IPS DF 4.7 (cell line): ENCODE measurements around the gene LST1.
"Not testable (repeated sequence)": the region's sequence is repeated elsewhere in the genome, so short reads cannot be mapped to it uniquely, and the experiment has no call there.

Experiments used
- DNase-seq: peaks from one replicate; pipeline ENCODE4 v3.0.0-alpha.2; 2013; ENCODE audit warnings: low spot score; ENCODE audit errors: extremely low read depth

Gene LST1

DNA sequence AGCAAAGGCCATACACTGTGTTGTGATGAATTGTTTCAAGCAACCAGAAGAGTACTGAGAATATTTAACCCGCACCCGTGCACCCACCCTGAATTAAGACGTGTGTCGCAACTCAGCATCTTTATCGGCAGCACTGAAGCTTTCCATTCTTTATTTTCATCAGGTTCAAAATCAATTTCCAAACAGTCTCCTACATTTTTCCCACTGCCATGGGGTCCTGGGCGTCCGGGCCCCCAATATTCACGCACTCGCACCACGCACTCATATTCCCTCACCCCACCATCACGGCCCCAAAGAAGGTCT, 5.7 kb upstream of the LST1 start:
- no peak for DNase-seq

DNA sequence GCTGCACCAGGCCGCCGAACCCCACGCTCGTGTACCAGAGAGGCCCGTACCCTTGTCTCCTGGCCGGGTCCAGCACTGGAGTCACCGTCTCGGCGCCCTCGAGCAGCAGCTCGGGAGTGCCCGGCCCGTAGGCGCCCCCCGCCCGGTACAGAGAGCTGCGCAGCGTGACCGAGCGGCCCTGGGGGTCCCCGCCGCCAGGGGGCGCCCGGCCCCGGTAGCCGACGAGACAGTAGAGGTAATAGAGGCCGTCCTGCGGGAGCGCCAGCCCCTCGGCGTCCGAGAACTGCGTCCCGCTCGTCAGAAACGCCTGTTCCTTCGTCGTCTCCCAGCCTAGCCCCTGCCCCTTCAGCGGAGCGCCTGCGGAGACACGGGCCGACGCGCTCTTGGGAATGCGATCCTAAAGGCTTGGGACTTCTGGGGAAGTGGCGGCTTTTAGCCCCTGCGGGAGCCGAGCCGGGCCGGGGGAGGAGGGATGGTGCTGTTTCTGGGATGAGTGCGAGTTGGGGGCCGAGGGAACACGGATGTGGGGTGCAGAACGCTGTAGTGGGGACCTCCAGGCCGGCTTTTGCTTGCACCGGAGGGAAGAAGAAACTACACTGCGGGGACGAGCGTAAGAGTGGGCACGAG, 5.2 kb upstream of the LST1 start:
- DNase-seq, result no peak

DNA sequence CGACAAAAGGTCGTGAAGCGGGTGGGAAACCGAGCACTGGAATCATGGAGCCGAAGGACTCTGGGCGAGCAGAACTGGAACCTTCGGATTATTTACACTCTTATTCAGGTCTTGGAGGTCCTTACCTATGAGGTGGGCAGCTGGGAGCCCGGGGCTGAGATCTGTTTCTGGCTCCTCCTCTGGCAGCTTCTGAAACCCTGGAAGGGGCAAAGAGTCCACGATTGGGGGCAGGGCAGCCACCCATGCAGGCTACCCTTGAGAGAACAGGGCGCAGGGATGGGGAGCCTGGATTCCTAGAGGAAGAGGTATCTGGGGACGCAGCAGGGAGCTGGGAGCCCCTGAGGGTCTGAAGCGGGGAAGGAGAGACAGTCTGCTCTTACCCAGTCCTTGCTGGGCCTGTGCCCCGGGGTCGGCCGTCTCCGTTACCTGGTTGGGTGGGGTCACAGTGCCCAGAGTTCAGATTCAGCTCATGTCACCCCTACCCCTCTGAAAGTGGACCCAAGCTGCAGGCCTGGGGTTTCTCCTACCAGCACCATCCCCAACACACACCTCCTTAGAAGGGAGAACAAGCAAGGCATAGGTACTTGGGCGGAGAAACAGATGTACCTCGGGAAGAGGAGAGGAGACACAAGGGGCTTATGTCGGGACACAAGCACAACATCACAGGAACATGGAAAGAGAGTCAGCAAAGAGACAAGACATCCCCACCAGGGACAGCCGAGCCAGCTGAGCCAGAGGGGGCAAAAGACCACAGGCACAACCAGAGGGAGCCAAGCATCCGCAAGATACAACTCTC, 4.4 kb upstream of the LST1 start:
- no peak for DNase-seq

DNA sequence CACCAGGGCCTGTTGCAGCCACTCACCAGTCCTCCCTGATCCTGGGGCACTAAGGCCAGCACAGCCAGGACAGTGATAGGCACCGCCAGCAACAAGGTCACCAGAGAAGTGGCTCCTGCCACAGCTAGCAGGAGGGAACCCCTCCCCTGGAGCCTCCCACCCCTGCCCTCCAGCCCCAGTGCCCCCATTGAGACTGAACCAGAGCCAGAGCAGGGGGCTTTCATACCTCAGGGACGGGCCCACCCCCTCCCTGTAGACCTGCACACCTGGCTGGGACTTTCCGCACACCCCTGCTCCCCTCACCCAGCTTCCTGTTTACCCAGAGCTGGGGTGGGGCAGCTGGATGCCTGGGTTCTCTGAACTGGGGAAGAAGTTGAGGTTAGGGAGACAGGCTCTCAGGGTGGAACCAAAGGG, 3.8 kb upstream of the LST1 start, which contains the start of gene LTB:
TSS of gene LTB (minus strand) at position 195 of the 414 bp plus-strand sequence. CDS start at position 188, 7 bp downstream.
- no peak for DNase-seq

DNA sequence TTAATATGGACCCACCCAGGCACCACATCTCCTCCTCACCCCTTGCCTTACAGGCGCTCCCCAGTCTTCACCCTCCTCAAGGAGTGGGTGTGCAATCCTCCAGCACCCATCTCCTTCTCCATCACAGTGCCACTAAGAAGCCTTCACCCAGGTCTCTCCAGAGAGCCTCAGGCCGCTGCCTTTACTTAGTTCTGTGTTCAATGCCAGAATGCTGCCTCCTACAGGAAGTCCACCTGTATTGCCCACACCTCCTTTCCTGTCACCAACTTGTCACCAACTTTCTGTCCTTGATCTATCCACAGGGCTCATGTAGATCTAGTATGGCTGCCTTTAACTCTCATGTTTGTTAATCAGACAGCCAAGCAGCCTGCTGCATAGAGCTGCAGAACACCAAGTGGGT, 586 bp upstream of the LST1 start:
- DNase-seq, result no peak

DNA sequence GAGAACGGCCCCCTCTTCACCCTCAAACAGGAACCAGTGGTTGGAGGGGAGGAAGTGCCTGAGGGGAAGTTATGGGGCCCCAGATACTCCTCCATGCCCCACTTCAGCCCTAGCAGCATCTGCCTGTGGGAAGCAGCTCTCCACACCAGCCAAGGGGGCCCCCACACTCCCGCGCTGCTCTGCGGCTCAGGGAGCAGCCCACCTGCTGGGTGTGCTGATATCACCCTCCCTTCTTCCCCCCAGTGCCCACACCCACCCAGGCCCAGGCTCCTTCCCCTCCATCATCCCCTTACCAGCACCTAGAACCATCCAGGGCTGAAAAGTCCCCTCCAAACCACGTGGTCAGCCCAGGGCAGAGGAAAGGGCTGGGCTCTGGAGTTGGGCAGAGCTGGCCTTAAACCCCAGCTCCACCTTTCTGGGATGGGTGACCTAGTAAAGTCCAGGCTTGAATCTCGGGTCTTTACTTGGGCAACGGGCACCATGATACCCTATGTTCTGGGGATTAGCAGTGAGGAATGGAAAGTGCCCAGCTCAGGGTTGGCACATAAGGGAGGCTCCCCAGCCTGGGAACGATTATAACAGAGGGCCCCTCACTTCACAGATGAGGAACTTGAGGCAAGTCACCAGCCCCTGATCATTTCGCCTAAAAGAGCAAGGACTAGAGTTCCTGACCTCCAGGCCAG, 663 bp downstream of the LST1 start:
- DNase-seq, result no peak

DNA sequence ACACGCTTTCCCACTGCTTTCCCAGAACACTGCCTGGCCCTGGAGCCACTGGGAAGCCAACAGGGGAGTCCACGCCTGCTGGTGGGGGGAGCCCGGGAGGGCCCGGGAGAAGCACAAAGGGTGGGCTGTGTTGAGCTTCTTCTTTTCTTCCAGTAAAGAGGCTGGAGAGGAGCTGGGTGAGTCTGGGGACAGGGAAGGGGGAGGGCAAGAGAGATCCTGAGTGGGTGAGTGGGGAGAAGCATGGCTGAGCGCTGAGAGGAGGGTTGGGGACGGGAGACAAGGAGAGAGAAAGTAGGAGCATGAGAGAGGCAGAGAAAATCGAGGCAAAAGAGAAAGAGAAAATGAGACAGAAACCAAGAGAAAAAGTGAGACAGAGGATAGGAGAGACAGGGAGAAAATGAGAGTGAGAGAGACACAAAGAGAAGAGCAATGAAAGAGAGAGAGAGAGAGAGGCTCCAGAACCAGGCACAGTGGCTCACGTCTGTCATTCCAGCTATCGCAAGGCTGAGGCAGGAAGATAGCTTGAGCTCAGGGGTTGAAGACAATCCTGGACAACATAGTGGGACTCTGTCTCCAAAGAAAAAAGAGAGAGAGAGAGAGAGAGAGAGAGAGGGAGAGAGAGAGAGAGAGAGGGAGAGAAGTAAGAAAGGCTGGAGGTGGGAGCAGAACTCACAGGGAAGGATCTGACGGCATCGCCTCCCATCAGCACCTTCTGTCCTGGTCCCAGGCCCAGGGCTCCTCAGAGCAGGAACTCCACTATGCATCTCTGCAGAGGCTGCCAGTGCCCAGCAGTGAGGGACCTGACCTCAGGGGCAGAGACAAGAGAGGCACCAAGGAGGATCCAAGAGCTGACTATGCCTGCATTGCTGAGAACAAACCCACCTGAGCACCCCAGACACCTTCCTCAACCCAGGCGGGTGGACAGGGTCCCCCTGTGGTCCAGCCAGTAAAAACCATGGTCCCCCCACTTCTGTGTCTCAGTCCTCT, 2.0 kb downstream of the LST1 start:
- no peak for DNase-seq

DNA sequence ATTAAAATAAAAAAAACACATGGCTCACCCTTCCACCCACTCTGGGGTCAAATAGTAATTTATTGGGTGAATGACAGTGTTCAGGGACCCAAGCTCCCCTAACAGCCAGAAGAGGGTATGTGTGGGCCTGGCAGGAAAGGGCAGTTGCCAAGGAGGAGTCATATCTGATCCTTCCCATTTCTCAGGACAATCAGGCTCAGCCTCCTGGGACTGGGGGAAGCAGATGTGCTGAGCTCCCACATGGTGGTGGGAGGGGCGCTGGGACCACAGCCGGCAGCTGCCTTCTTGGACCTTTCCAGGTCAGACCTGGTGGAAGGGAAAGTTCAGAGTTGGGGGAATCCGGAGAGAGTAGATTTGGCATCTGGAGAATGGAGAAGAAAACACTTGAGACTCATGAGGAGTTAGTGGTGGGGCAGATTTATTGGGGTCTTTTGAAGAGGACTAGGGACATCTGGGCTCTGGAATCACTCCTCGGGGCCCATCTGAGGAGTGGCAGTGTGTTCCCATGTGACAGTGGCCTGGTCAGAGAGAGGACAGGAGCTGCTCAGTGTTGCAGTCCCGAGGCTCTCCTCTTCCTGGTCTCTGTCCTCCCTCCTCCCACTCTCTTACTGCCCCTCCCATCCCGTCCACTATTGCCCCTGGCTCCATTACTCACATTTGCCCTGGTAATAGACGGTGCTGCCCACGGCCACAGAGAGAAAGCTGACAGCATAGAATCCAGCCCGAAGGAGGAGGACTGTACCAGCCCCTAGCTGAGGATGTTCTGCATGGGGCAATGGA, 3.0 kb downstream of the LST1 start:
- no peak for DNase-seq

DNA sequence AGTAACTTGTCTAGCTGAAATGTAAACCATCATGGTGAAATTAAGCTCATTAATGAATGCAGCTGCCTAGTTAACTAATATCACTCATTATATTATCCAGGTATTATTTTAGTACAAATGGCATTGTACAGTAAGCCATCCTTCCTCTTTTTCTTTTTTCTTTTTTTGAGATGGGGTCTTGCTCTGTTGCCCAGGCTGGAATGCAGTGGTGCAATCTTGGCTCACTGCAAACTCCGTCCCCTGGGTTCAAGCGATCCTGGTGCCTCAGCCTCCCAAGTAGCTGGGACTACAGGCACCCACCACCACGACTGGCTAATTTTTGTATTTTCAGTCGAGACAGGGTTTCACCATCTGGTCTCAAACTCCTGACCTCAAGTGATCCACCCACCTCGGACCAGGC, 4.6 kb downstream of the LST1 start:
- not testable (repeated sequence) for DNase-seq

DNA sequence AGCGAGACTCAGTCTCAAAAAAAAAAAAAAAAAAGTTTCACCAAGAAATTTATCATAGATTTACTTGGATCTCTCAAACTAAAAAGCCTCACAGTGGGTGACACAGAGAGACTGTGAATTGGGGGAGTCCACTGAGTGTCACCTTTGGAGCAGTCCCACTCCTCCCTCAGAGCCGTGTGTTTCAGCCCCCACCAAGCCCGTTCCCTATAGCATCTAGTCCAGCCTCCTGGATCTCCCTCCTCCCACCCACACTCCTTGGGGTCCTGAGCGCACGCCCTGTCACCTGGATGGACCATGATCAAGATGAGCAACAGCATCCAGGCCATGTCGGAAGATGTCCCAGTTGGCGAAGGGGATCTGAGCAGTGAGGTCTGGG, 6.3 kb downstream of the LST1 start:
- DNase-seq, result no peak

DNA sequence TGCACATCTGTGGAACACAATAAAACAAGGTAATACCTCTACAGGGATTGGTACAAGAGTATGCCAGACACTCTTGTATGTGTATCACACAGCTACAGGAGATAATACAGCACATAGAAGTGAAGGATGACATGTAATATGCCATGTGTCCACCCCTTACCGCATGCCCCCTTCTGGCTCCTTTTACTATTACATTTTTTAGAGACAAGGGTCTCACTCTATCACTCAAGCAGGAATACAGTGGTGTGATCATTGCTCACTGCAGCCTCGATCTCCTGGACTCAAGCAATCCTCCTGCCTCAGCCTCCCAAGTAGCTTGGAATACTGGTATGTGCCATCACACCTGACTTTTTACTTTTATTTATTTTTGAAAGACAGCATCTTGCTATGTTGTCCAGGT, 10.9 kb downstream of the LST1 start:
- DNase-seq, result no peak

DNA sequence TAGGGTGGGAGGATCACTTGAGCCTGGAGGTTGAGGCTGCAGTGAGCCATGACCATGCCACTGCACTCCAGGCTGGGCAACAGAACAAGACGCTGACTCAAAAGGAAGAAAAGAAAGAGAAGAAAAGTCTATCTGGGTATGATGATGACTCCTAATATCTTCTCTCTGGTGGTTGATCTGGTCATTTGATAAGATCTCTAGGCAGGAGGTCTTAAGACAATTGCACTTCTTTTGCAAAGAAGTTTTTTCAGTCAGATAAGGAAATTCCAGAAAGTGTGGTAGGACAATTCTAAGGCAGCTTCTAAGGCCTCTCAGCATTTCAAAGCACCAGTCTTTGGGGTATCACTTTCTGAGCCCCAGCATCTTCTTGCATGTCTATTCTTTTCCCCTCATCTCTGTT, 21.2 kb downstream of the LST1 start:
- no peak for DNase-seq

DNA sequence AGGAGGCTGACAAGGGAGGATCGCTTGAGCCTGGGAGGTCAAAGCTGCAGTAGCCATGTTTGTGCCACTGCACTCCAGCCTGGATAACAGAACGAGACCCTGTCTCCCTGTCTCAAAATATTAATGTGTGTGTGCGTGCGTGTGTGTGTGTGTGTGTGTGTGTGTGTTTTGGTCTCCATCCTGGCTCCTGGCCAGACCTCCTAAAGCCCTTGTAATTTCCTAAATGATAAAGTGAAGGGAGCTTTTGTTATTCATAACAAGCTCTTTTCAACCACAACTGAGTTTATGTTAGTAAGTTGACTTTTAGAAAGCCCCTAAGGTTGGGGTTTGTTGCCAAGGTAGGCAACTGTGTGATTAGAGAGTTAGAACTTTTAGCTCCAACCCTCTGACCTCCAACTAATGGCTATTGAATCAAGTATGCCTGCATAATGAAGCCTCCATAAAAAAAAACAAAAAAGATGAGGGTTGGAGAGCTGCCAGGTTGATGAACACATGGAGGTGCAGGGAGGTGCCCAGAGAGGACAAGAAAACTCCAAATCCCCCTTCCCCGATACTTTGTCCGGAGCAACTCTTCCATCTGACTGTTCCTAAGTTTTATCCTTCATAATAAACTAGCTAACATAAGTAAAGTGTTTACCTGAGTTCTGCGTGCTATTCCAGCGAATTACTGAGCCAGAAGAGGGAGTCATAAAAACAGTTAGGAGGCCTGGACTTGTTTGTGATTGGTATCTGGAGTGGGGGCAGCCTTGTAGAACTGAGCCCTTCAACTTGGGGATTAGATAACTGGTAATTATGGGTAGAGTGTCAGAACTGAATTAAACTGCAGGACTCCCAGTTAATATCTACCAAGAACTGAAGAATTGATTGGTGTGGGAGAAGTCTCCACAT, 23.7 kb downstream of the LST1 start:
- no peak for DNase-seq

DNA sequence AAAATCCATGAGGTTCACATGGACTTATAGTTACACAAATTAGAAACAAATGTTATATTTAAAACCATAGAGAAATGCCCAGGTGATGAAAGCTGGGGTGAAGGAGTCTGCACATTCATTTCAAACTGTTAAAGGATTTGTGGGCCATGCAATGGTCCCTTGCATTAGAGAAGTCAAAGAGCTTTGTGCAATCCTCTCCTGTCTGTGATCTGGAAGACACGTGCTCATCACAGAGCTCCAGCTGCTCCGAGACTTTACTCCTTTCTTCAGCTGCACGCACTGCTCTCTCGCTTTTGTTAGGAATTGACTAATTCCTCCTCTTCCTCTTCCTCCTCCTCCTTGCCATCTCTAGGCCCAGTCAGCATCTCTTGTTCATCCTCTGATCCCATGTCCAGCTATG, 24.9 kb downstream of the LST1 start:
- DNase-seq, result no peak

DNA sequence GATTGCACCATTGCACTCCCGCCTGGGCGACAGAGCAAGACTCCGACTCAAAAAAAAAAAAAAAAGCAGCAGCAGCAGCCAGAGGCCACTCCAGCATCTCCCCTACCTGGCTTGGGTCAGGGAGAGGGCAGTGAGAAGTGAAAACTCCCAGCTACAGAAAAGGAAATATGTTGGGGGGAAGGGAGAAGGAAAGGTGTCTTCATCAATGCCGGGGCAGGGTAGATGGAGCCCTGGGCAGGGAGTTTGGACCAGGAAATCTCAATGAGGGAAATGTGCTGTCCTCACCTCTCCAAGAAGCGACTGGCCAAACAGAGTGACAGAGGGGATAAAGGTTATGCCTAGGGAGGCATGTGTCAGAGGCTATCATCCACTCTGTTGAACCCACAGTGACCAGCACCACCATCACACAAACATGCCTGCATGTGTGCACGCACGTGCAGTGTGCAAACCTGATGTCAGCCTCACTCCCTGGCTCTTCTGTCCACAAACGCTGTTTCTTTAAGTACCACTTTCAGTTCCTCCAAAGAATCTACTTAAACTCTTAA, 28.1 kb downstream of the LST1 start:
- no peak for DNase-seq

DNA sequence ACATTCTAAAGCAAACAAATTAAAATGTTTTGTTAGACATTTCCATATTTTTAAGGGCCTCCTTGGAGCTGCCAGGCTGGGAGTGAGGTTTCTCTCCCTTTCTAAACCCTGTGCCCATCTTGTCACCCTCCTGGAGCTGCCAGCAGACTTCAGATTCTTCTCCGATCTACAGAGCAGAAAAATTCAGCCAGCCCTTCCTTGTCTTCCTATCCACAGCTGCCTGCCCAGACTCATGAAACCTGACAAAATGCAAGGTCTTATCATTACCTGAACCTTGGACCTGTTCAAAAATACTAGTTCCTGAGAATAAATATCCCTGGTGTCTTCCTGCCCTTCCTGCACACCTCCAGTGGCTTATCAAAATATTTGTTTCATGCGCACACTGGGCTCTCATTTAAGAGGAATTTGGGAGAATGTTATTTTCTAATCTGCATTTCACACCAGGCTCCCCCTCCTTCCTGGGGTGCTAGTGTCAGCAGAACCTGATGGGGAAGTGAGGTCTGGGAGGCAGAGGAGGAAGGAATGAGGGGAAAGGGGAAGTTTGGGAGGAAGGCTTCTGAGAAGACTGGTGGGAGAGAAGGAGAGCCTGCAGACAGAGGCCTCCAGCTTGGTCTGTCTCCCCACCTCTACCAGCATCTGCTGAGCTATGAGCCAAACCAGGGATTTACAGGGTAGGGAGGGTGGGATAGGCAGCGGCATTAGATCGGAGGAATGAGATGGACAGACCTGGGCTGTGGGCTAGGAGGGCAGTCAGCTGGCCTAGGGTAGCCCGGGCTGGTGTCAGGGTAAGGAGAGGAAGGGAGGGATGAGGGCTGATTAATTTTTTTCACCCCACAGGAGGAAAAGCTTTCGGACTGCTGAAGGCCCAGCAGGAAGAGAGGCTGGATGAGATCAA, 28.9 kb downstream of the LST1 start, which contains the start of gene AIF1:
TSS of gene AIF1 (plus strand) at position 551 of the 895 bp plus-strand sequence. CDS start at position 647, 96 bp downstream.
- no peak for DNase-seq

DNA sequence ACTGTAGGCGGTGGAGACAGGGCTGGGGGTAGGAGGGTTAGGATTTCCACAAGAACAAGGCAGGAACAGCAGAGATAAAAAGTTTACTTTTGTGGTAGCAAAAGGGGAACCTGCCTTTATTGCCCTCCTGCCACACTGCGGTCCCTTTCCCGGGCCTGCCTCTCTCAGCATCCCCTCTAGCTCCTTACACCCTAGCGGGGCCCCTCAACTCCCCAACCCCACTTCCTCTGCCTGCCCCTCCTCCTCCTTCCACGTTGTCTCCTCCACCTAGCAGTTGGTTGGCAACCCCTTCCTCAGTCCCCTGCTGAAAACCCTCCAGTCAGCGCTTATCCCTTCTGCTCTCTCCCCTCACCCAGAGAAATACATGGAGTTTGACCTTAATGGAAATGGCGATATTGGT, 29.7 kb downstream of the LST1 start:
- no peak for DNase-seq

DNA sequence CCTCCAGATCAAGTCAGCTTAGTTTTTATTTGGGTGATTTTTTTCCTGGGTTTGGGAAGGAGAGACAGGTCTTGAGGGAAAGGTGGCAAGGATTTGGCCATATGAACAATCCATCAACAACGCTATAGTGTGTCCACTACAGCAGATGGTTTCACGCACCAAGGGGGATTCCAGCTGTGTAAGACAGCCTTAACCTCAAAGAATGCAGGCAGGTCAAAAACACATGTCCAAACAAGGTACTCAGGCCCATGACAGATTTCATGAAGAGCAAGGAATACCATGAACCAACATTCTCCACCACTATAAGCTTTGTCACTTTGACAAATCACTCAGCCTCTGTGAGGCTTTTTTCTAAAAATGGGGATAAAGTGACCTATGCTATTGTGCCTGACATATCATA, 30.9 kb downstream of the LST1 start:
- DNase-seq, result no peak
